MG63 (cell line): ENCODE results near the gene HES5. TPM values are rescaled to one million over a fixed set of nuclear protein-coding genes. Genes with fewer than 3 reads are reported as not detected.

Experiments
- DNase-seq: peaks from one replicate; pipeline ENCODE4 v3.0.0-alpha.2; 2020
- H3K27me3 ChIP-seq: fragments of 250-450 bp; sonication (Bioruptor Pico); 2 replicates; pipeline ENCODE4 v1.5.1; 2020; ENCODE audit warnings: mild to moderate bottlenecking, moderate library complexity
- H3K36me3 ChIP-seq: fragments of 250-450 bp; sonication (Bioruptor Pico); 2 replicates; pipeline ENCODE4 v1.5.1; 2020; ENCODE audit warnings: mild to moderate bottlenecking, moderate library complexity
- H3K4me3 ChIP-seq: fragments of 250-450 bp; sonication (Bioruptor Pico); 2 replicates; pipeline ENCODE4 v1.5.1; 2020; ENCODE audit warnings: mild to moderate bottlenecking, moderate library complexity
- H3K9me3 ChIP-seq: fragments of 250-450 bp; sonication (Bioruptor Pico); 2 replicates; pipeline ENCODE4 v1.5.1; 2020; ENCODE audit warnings: mild to moderate bottlenecking, moderate library complexity
- total RNA-seq: library from RNA; depleted of rRNA; stranded (reverse); fragments of >200 nt; shearing (Covaris generic); gene quantifications from 2 replicates; pipeline ENCODE4 v1.2.3, GENCODE V29; 2014; ENCODE audit warnings: low replicate concordance

Gene HES5
- total RNA-seq, 1 experiment from 2014 or later: not detected

- no peak overlapping the region for H3K4me3 ChIP-seq
- H3K36me3 ChIP-seq: no peaks in the 10 kb centered on the region
- H3K9me3 ChIP-seq: no peaks in the 10 kb centered on the region
- H3K27me3 ChIP-seq: no peaks in the 10 kb centered on the region
- no peak for DNase-seq
Measured at GRCh38 chr1:2503554-2504224, 26.4 kb downstream of the HES5 start.

- DNase-seq: no peak
- Histone ChIP-seq H3K27me3 (no peaks in the 10 kb centered on the region), H3K4me3 (no peak overlapping the region), H3K9me3 (no peaks in the 10 kb centered on the region), H3K36me3 (no peaks in the 10 kb centered on the region)
Measured at GRCh38 chr1:2502661-2503553, 27.2 kb downstream of the HES5 start.

GRCh38 chr1:2502210-2502609 lies 27.9 kb downstream of the HES5 start:
- Histone ChIP-seq H3K27me3 (no peaks in the 10 kb centered on the region), H3K4me3 (no peak overlapping the region), H3K9me3 (no peaks in the 10 kb centered on the region), H3K36me3 (no peaks in the 10 kb centered on the region)
- no peak for DNase-seq

- no peak overlapping the region for H3K4me3 ChIP-seq
- no peaks in the 10 kb centered on the region for H3K36me3 ChIP-seq
- no peaks in the 10 kb centered on the region for H3K9me3 ChIP-seq
- no peak for DNase-seq
- H3K27me3 ChIP-seq: no peaks in the 10 kb centered on the region
Measured at GRCh38 chr1:2501820-2502119, 28.3 kb downstream of the HES5 start.

GRCh38 chr1:2501041-2501819 lies 28.8 kb downstream of the HES5 start:
- Histone ChIP-seq H3K36me3 (no peaks in the 10 kb centered on the region), H3K27me3 (no peaks in the 10 kb centered on the region)
- no peak for DNase-seq

GRCh38 chr1:2499986-2500596 lies 30.0 kb downstream of the HES5 start:
- Histone ChIP-seq H3K27me3 (no peaks in the 10 kb centered on the region), H3K4me3 (no peak overlapping the region), H3K9me3 (no peaks in the 10 kb centered on the region), H3K36me3 (no peaks in the 10 kb centered on the region)
- no peak for DNase-seq

More at GRCh38 chr1:2501041-2501819, 28.8 kb downstream of the HES5 start:
- no peak overlapping the region for H3K4me3 ChIP-seq
- no peaks in the 10 kb centered on the region for H3K9me3 ChIP-seq

GRCh38 chr1:2499260-2499659 lies 30.8 kb downstream of the HES5 start:
- Histone ChIP-seq H3K4me3 (no peak overlapping the region), H3K27me3 (no peaks in the 10 kb centered on the region), H3K36me3 (no peaks in the 10 kb centered on the region), H3K9me3 (no peaks in the 10 kb centered on the region)
- no peak for DNase-seq

GRCh38 chr1:2498648-2499047 lies 31.4 kb downstream of the HES5 start:
- DNase-seq: no peak
- no peaks in the 10 kb centered on the region for H3K36me3 ChIP-seq
- no peaks in the 10 kb centered on the region for H3K9me3 ChIP-seq
- H3K4me3 ChIP-seq: no peak overlapping the region
- H3K27me3 ChIP-seq: no peaks in the 10 kb centered on the region

- H3K36me3 ChIP-seq: no peaks in the 10 kb centered on the region
- no peak overlapping the region for H3K4me3 ChIP-seq
Measured at GRCh38 chr1:2497891-2498290, 32.2 kb downstream of the HES5 start.

GRCh38 chr1:2496746-2497145 lies 33.3 kb downstream of the HES5 start:
- H3K9me3 ChIP-seq: no peaks in the 10 kb centered on the region
- DNase-seq: no peak
- no peak overlapping the region for H3K4me3 ChIP-seq
- no peaks in the 10 kb centered on the region for H3K36me3 ChIP-seq
- H3K27me3 ChIP-seq: no peaks in the 10 kb centered on the region

More at GRCh38 chr1:2497891-2498290, 32.2 kb downstream of the HES5 start:
- DNase-seq: no peak
- H3K9me3 ChIP-seq: no peaks in the 10 kb centered on the region
- H3K27me3 ChIP-seq: no peaks in the 10 kb centered on the region

GRCh38 chr1:2496087-2496622 lies 33.9 kb downstream of the HES5 start:
- no peak for DNase-seq
- Histone ChIP-seq H3K9me3 (no peaks in the 10 kb centered on the region), H3K36me3 (no peaks in the 10 kb centered on the region), H3K27me3 (no peaks in the 10 kb centered on the region), H3K4me3 (no peak overlapping the region)

GRCh38 chr1:2495546-2495945 lies 34.5 kb downstream of the HES5 start:
- Histone ChIP-seq H3K9me3 (no peaks in the 10 kb centered on the region), H3K27me3 (no peaks in the 10 kb centered on the region), H3K36me3 (no peaks in the 10 kb centered on the region), H3K4me3 (no peak overlapping the region)
- DNase-seq: no peak

GRCh38 chr1:2495026-2495425 lies 35.0 kb downstream of the HES5 start:
- Histone ChIP-seq H3K9me3 (no peaks in the 10 kb centered on the region), H3K27me3 (no peaks in the 10 kb centered on the region), H3K4me3 (no peak overlapping the region), H3K36me3 (no peaks in the 10 kb centered on the region)
- DNase-seq: no peak

GRCh38 chr1:2494323-2494693 lies 35.8 kb downstream of the HES5 start:
- DNase-seq: peak; percentile 41
- no peak overlapping the region for H3K4me3 ChIP-seq
- H3K36me3 ChIP-seq: no peaks in the 10 kb centered on the region
- H3K9me3 ChIP-seq: no peaks in the 10 kb centered on the region
- H3K27me3 ChIP-seq: no peaks in the 10 kb centered on the region

- no peak for DNase-seq
- Histone ChIP-seq H3K4me3 (no peak overlapping the region), H3K27me3 (no peaks in the 10 kb centered on the region), H3K36me3 (no peaks in the 10 kb centered on the region), H3K9me3 (no peaks in the 10 kb centered on the region)
Measured at GRCh38 chr1:2493691-2494322, 36.3 kb downstream of the HES5 start.

GRCh38 chr1:2493218-2493617 lies 36.8 kb downstream of the HES5 start:
- H3K9me3 ChIP-seq: no peaks in the 10 kb centered on the region; the same call in 1 of the 2 replicates
- H3K36me3 ChIP-seq: no peaks in the 10 kb centered on the region
- no peak for DNase-seq
- H3K27me3 ChIP-seq: no peaks in the 10 kb centered on the region
- no peak overlapping the region for H3K4me3 ChIP-seq
